Fibroblast of lung (primary cell): ENCODE measurements around the gene CCDC152.

Experiments used
- CTCF ChIP-seq, 2 donors: IDR thresholded peaks in 1 of 2; conservative IDR thresholded peaks in 1 of 2; 1 replicate in 1 of 2; 2 replicates in 1 of 2; pipeline ENCODE4 v1.5.1; 2011 to 2012; ENCODE audit warnings: low read length in 2 of 2, control low read depth in 1 of 2, inconsistent platforms in 1 of 2, low read depth in 1 of 2, mild to moderate bottlenecking in 1 of 2
- EZH2 ChIP-seq: IDR thresholded peaks from 2 replicates; pipeline ENCODE4 v1.5.1; 2012; ENCODE audit warnings: low read length, control low read depth, mild to moderate bottlenecking; ENCODE audit errors: missing control alignments

DNA sequence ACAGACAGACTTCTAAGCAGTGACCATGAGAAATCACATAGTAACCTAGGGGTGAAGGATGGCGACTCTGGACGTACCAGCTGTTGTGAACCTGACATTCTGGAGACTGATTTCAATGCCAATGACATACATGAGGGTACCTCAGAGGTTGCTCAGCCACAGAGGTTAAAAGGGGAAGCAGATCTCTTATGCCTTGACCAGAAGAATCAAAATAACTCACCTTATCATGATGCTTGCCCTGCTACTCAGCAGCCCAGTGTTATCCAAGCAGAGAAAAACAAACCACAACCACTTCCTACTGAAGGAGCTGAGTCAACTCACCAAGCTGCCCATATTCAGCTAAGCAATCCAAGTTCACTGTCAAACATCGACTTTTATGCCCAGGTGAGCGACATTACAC is 38.0 kb upstream of the CCDC152 start:
- no peak for TF ChIP-seq CTCF (conservative IDR thresholded peaks at IDR 0.05 in 1 of 2, IDR thresholded peaks at IDR 0.05 in 1 of 2; ENCODE audit: low read depth in 1 of 2, low read length in 2 of 2)
- no peak for TF ChIP-seq EZH2
